GM12878 (cell line): ENCODE data around the gene FLAD1. TPM values are rescaled to one million over a fixed set of nuclear protein-coding genes. Genes with fewer than 3 reads are reported as not detected.
A peak's percentile ranks its signal among the peaks of the same experiment; 100 is the strongest.

Source experiments
- BHLHE40 ChIP-seq, 2 experiments: fragments of 450-650 bp in 1 of 2; IDR thresholded peaks; 2 replicates each; pipeline ENCODE4 v1.6.1; 2011 to 2017; ENCODE audit warnings: low read depth in 2 of 2, borderline replicate concordance in 1 of 2, improper control_type of control experiment in 1 of 2, low read length in 1 of 2, mild to moderate bottlenecking in 1 of 2
- CHD2 ChIP-seq: IDR thresholded peaks from 2 replicates; pipeline ENCODE4 v1.6.1; 2011; ENCODE audit warnings: low read depth, low read length, improper control_type of control experiment, borderline replicate concordance
- EP300 ChIP-seq, 2 experiments: fragments of 150-350 bp in 1 of 2; IDR thresholded peaks; 2 replicates each; pipeline ENCODE4 v1.6.1; 2011 to 2012; ENCODE audit warnings: low read depth in 2 of 2, low read length in 2 of 2, borderline replicate concordance in 1 of 2, improper control_type of control experiment in 1 of 2, inconsistent platforms in 1 of 2; ENCODE audit not compliant: control insufficient read depth in 1 of 2
- MEF2B ChIP-seq: fragments of 450-650 bp; IDR thresholded peaks from 2 replicates; pipeline ENCODE4 v1.6.1; 2018; ENCODE audit warnings: mild to moderate bottlenecking, moderate library complexity; ENCODE audit not compliant: partially characterized antibody, poor library complexity, severe bottlenecking
- MTA3 ChIP-seq: IDR thresholded peaks from 2 replicates; pipeline ENCODE4 v1.6.1; 2012; ENCODE audit warnings: low read length, inconsistent platforms, borderline replicate concordance
- MYB ChIP-seq: fragments of 150-350 bp; IDR thresholded peaks from 2 replicates; pipeline ENCODE4 v1.6.1; 2014; ENCODE audit warnings: mild to moderate bottlenecking, low read depth, low read length, borderline replicate concordance
- POU2F2 ChIP-seq: IDR thresholded peaks from 3 replicates; pipeline ENCODE4 v1.6.1; 2011; ENCODE audit warnings: low read depth, mild to moderate bottlenecking, low read length, borderline replicate concordance
- ZNF24 ChIP-seq: fragments of 450-650 bp; IDR thresholded peaks from 2 replicates; pipeline ENCODE4 v1.6.1; 2017; ENCODE audit warnings: antibody characterized with exemption, mild to moderate bottlenecking
- polyA plus RNA-seq, 11 experiments: library from polyadenylated mRNA; depleted of rRNA in 4 of 11; unstranded in 6 of 11; stranded (reverse) in 5 of 11; fragments of >200 nt; fragmentation: Nextera tagmentation in 4 of 11; fragmentation: Illumina TruSeq in 1 of 11; extraction: Ambion mirVana in 4 of 11; extraction: Trizol in 1 of 11; gene quantifications; 1 replicate in 1 of 11; 2 replicates in 10 of 11; pipeline versions ENCODE4 v1.2.1 to v1.2.3, GENCODE V29; 2011 to 2016; ENCODE audit warnings: inconsistent platforms in 2 of 11, missing spikeins in 2 of 11, low read depth in 1 of 11
- total RNA-seq, 4 experiments: library from RNA; depleted of rRNA in 3 of 4; stranded (reverse); fragments of >200 nt in 3 of 4; fragmentation: Illumina TruSeq in 1 of 4; extraction: Trizol in 1 of 4; gene quantifications; 2 replicates each; pipeline versions ENCODE4 v1.2.1 to v1.2.3, GENCODE V29; 2013 to 2021
- TF ChIP-seq, protein P1 (sequence below): IDR thresholded peaks from 2 replicates; pipeline ENCODE4 v1.6.1; 2012; ENCODE audit warnings: improper control_type of control experiment, low read depth, low read length; ENCODE audit not compliant: insufficient replicate concordance
- TF ChIP-seq, protein P2 (sequence below): fragments of 450-650 bp; IDR thresholded peaks from 2 replicates; pipeline ENCODE4 v1.6.1; 2016; ENCODE audit warnings: mild to moderate bottlenecking
- TF ChIP-seq, protein P3 (sequence below): IDR thresholded peaks from 2 replicates; pipeline ENCODE4 v1.6.1; 2011; ENCODE audit warnings: low read depth, low read length, improper control_type of control experiment, borderline replicate concordance
- TF ChIP-seq, protein P4 (sequence below): fragments of 450-650 bp; formaldehyde crosslinking; IDR thresholded peaks from 2 replicates; pipeline ENCODE4 v1.4.0; 2020; ENCODE audit warnings: mild to moderate bottlenecking, moderate library complexity
- TF ChIP-seq, protein P5 (sequence below): IDR thresholded peaks from 2 replicates; pipeline ENCODE4 v1.6.1; 2011; ENCODE audit warnings: borderline replicate concordance, low read depth, mild to moderate bottlenecking, moderate library complexity, mixed read lengths, low read length; ENCODE audit not compliant: insufficient read depth; ENCODE audit errors: extremely low read length

The FLAD1 gene
- total and polyA plus RNA-seq, 10 of the 15 experiments (the other 5 are each of a cell fraction or from before 2014, with no cell fraction given), result 22.9 to 93.4 (median 56.6) TPM

DNA sequence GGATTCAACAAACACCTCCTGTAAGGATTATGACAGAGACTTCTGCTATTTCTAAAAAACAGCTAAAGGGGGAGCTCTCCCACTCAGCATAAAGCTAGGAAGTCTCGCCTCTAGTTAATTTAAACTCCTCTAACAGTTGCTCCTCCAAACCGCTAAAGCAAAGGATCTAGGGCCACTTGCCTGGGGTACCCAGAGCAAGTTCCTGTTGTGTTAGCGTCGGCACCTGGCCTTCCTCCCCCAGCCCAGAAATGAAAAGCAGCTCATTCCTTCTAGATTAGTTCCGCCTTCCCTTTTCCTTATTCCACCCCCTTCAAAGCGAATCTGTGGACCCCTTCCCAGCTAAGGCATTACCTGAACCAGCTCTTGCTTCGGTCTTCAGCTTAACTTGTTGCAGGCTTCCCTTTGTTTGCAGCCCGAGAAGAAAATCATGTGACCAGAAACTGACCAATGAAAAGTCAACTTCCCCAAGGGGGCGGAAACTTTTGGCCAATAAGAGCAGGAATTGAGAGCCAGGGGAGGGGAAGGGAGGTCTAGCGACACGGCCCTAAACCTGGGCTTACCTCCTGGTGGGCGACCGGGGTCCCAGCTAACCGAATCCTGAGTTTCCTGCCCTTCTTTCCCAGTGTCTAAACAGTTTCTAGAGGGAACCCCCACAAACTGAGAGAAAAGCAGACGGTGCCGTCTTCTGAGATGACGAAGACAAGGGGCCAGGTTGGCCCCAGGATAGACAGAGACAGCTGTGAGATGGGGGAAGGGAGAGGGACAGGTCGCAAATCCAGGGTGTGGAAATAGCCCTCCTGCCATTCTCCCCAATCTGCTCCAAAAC is 27.2 kb upstream of the FLAD1 start, which contains the start of gene PBXIP1 (continued):
- TF ChIP-seq, protein P1, sequence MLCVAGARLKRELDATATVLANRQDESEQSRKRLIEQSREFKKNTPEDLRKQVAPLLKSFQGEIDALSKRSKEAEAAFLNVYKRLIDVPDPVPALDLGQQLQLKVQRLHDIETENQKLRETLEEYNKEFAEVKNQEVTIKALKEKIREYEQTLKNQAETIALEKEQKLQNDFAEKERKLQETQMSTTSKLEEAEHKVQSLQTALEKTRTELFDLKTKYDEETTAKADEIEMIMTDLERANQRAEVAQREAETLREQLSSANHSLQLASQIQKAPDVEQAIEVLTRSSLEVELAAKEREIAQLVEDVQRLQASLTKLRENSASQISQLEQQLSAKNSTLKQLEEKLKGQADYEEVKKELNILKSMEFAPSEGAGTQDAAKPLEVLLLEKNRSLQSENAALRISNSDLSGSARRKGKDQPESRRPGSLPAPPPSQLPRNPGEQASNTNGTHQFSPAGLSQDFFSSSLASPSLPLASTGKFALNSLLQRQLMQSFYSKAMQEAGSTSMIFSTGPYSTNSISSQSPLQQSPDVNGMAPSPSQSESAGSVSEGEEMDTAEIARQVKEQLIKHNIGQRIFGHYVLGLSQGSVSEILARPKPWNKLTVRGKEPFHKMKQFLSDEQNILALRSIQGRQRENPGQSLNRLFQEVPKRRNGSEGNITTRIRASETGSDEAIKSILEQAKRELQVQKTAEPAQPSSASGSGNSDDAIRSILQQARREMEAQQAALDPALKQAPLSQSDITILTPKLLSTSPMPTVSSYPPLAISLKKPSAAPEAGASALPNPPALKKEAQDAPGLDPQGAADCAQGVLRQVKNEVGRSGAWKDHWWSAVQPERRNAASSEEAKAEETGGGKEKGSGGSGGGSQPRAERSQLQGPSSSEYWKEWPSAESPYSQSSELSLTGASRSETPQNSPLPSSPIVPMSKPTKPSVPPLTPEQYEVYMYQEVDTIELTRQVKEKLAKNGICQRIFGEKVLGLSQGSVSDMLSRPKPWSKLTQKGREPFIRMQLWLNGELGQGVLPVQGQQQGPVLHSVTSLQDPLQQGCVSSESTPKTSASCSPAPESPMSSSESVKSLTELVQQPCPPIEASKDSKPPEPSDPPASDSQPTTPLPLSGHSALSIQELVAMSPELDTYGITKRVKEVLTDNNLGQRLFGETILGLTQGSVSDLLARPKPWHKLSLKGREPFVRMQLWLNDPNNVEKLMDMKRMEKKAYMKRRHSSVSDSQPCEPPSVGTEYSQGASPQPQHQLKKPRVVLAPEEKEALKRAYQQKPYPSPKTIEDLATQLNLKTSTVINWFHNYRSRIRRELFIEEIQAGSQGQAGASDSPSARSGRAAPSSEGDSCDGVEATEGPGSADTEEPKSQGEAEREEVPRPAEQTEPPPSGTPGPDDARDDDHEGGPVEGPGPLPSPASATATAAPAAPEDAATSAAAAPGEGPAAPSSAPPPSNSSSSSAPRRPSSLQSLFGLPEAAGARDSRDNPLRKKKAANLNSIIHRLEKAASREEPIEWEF, result no peak
- TF ChIP-seq, protein P2, sequence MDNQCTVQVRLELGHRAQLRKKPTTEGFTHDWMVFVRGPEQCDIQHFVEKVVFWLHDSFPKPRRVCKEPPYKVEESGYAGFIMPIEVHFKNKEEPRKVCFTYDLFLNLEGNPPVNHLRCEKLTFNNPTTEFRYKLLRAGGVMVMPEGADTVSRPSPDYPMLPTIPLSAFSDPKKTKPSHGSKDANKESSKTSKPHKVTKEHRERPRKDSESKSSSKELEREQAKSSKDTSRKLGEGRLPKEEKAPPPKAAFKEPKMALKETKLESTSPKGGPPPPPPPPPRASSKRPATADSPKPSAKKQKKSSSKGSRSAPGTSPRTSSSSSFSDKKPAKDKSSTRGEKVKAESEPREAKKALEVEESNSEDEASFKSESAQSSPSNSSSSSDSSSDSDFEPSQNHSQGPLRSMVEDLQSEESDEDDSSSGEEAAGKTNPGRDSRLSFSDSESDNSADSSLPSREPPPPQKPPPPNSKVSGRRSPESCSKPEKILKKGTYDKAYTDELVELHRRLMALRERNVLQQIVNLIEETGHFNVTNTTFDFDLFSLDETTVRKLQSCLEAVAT, result 0 out of 2 replicates have a peak, but pooled peaks have one; percentile 32
- TF ChIP-seq MTA3 (no peak), MYB (no peak), BHLHE40 (IDR thresholded peaks at IDR 0.05; ENCODE audit: borderline replicate concordance in 1 of 2, low read depth in 2 of 2, low read length in 1 of 2) (no peak), CHD2 (peak; percentile 65; the same call in 1 of the 2 replicates), MEF2B (no peak), POU2F2 (no peak), EP300 (IDR thresholded peaks at IDR 0.05; ENCODE audit: borderline replicate concordance in 1 of 2, control insufficient read depth in 1 of 2, low read depth in 2 of 2, low read length in 2 of 2) (no peak), ZNF24 (no peak)
- TF ChIP-seq, protein P3, sequence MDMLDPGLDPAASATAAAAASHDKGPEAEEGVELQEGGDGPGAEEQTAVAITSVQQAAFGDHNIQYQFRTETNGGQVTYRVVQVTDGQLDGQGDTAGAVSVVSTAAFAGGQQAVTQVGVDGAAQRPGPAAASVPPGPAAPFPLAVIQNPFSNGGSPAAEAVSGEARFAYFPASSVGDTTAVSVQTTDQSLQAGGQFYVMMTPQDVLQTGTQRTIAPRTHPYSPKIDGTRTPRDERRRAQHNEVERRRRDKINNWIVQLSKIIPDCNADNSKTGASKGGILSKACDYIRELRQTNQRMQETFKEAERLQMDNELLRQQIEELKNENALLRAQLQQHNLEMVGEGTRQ, result peak; percentile 55
- TF ChIP-seq, protein P4, sequence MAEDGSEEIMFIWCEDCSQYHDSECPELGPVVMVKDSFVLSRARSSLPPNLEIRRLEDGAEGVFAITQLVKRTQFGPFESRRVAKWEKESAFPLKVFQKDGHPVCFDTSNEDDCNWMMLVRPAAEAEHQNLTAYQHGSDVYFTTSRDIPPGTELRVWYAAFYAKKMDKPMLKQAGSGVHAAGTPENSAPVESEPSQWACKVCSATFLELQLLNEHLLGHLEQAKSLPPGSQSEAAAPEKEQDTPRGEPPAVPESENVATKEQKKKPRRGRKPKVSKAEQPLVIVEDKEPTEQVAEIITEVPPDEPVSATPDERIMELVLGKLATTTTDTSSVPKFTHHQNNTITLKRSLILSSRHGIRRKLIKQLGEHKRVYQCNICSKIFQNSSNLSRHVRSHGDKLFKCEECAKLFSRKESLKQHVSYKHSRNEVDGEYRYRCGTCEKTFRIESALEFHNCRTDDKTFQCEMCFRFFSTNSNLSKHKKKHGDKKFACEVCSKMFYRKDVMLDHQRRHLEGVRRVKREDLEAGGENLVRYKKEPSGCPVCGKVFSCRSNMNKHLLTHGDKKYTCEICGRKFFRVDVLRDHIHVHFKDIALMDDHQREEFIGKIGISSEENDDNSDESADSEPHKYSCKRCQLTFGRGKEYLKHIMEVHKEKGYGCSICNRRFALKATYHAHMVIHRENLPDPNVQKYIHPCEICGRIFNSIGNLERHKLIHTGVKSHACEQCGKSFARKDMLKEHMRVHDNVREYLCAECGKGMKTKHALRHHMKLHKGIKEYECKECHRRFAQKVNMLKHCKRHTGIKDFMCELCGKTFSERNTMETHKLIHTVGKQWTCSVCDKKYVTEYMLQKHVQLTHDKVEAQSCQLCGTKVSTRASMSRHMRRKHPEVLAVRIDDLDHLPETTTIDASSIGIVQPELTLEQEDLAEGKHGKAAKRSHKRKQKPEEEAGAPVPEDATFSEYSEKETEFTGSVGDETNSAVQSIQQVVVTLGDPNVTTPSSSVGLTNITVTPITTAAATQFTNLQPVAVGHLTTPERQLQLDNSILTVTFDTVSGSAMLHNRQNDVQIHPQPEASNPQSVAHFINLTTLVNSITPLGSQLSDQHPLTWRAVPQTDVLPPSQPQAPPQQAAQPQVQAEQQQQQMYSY (CRISPR knock-in tag), result no peak
- TF ChIP-seq, protein P5, sequence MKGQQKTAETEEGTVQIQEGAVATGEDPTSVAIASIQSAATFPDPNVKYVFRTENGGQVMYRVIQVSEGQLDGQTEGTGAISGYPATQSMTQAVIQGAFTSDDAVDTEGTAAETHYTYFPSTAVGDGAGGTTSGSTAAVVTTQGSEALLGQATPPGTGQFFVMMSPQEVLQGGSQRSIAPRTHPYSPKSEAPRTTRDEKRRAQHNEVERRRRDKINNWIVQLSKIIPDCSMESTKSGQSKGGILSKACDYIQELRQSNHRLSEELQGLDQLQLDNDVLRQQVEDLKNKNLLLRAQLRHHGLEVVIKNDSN, result peak; percentile 39
